Uterus (tissue), 4 donors: Measurements from ENCODE around the gene JARID2. TPM values are rescaled to one million over a fixed set of nuclear protein-coding genes. Genes with fewer than 3 reads are reported as not detected.

ENCODE experiments used
- DNase-seq, 2 donors: peaks; one replicate each; pipeline ENCODE4 v3.0.0-alpha.2; 2019 to 2020
- H3K27ac ChIP-seq, 2 donors: fragments of 200-600 bp; sonication (generic); 1 replicate in 1 of 2; 2 replicates in 1 of 2; pipeline ENCODE4 v1.5.1; 2016 to 2018
- H3K27me3 ChIP-seq, 2 donors: fragments of 200-600 bp; sonication (generic); one replicate each; pipeline ENCODE4 v1.5.1; 2018 to 2019; ENCODE audit warnings: control low read depth in 1 of 2
- H3K36me3 ChIP-seq, 2 donors: fragments of 200-600 bp; sonication (generic); one replicate each; pipeline ENCODE4 v1.5.1; 2019; ENCODE audit warnings: control low read depth in 1 of 2
- H3K4me1 ChIP-seq, 2 donors: fragments of 200-600 bp; sonication (generic); one replicate each; pipeline ENCODE4 v1.5.1; 2018 to 2019; ENCODE audit warnings: control low read depth in 1 of 2
- H3K4me3 ChIP-seq, 2 donors: fragments of 200-600 bp; sonication (generic); 1 replicate in 1 of 2; 2 replicates in 1 of 2; pipeline ENCODE4 v1.5.1; 2018 to 2019; ENCODE audit warnings: mild to moderate bottlenecking in 1 of 2
- H3K9me3 ChIP-seq, 2 donors: fragments of 200-600 bp; sonication (generic); one replicate each; pipeline ENCODE4 v1.5.1; 2019; ENCODE audit warnings: control low read depth in 1 of 2
- POLR2A ChIP-seq, 2 donors: fragments of 450-650 bp; IDR thresholded peaks; one replicate each; pipeline ENCODE4 v1.6.1; 2016; ENCODE audit warnings: antibody characterized with exemption in 2 of 2, mild to moderate bottlenecking in 1 of 2, moderate library complexity in 1 of 2
- intact Hi-C: fragments of 100-400 bp; cut with DNase I; formaldehyde crosslinking; loops from one replicate; pipeline ENCODE4 v1.15.1; 2023; ENCODE audit warnings: low total_unique reads
- total RNA-seq, 4 donors: library from RNA; depleted of rRNA in 3 of 4; stranded (reverse); fragments of >200 nt in 3 of 4; gene quantifications; one replicate each; pipeline versions ENCODE4 v1.1.0 to v1.2.4, GENCODE V29; 2014 to 2023
- TF ChIP-seq, protein P1 (sequence below), 4 experiments: fragments of 200-600 bp in 2 of 4; fragments of 450-650 bp in 2 of 4; sonication (generic) in 2 of 4; IDR thresholded peaks; one replicate each; pipeline ENCODE4 v1.5.1; 2016 to 2019; ENCODE audit warnings: antibody characterized with exemption in 4 of 4, mild to moderate bottlenecking in 2 of 4, moderate library complexity in 1 of 4
- donor health status: DM: yes; HTN: yes; CAD: no.

Gene JARID2
- total RNA-seq, 4 donors from 2014 or later, result 2.6 to 15.8 (median 8.0) TPM

DNA sequence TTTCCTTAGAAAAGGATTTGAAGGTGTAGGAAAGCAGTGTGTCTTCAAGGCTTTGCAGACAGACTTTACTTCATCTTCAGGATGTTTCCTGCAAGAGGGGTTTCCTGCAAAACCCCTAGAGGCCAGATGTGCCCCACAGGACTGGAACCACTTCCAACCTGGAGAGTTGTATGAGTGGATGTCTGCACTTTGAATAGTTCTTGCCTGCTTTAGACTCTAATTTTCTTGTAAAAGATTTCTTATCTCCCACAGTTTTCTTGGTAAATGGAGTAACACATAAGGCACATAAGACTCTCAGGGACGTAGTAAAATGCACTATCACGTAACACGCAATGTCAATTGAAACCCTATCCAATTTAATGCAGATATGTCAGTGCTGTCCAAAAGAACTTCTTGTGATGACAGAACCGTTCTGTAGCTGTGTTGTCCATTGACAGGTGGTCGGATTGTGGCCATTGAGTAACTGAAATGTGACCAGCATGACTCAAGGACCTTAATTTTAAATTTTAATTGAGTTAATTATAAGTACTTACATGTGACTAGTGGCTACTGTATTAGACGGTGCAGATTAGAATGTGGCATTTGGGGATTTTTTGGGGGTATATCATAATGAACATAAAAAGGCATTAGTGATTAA lies 118.7 kb downstream of the JARID2 start:
- intact Hi-C loops, result no loop called here
- TF ChIP-seq, protein P1, sequence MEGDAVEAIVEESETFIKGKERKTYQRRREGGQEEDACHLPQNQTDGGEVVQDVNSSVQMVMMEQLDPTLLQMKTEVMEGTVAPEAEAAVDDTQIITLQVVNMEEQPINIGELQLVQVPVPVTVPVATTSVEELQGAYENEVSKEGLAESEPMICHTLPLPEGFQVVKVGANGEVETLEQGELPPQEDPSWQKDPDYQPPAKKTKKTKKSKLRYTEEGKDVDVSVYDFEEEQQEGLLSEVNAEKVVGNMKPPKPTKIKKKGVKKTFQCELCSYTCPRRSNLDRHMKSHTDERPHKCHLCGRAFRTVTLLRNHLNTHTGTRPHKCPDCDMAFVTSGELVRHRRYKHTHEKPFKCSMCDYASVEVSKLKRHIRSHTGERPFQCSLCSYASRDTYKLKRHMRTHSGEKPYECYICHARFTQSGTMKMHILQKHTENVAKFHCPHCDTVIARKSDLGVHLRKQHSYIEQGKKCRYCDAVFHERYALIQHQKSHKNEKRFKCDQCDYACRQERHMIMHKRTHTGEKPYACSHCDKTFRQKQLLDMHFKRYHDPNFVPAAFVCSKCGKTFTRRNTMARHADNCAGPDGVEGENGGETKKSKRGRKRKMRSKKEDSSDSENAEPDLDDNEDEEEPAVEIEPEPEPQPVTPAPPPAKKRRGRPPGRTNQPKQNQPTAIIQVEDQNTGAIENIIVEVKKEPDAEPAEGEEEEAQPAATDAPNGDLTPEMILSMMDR (IDR thresholded peaks at IDR 0.05), result no peak
- TF ChIP-seq POLR2A (IDR thresholded peaks at IDR 0.05), result no peak

DNA sequence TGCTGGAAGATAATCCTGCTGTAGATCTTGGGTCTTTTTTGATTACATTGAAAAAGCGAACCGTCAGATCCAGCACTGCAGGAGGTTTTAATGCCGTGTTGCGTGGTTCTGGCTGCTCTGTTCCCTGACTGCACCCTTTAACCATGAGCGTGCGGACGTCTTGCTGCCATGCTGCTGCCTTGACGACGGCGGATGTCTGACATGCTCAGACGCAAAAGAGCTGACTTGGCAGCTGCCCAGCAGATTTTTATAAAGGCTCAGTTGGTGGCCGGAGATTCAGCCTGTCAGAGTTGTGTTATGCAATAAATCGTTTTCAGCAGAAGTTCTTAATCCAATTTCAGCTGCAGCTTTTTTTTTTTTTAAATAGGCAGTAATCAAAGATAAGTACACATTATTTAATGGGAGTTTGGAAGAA lies 119.4 kb downstream of the JARID2 start:
- Histone ChIP-seq H3K36me3 (no peaks in the 10 kb centered on the region), H3K27me3 (no peaks in the 10 kb centered on the region), H3K4me1 (no peaks in the 10 kb centered on the region), H3K4me3 (no peak overlapping the region), H3K9me3 (no peaks in the 10 kb centered on the region), H3K27ac (no peak overlapping the region)
- intact Hi-C loops, result no loop called here
- DNase-seq, result peak; percentile 51 to 54
- no peak for TF ChIP-seq POLR2A (IDR thresholded peaks at IDR 0.05)
- TF ChIP-seq, protein P1 (IDR thresholded peaks at IDR 0.05), result no peak

More for the DNA sequence above, 118.7 kb downstream of the JARID2 start:
- Histone ChIP-seq H3K4me1 (no peaks in the 10 kb centered on the region), H3K4me3 (no peak overlapping the region), H3K27me3 (no peaks in the 10 kb centered on the region), H3K9me3 (no peaks in the 10 kb centered on the region), H3K27ac (no peak overlapping the region), H3K36me3 (no peaks in the 10 kb centered on the region)
- no peak for DNase-seq

DNA sequence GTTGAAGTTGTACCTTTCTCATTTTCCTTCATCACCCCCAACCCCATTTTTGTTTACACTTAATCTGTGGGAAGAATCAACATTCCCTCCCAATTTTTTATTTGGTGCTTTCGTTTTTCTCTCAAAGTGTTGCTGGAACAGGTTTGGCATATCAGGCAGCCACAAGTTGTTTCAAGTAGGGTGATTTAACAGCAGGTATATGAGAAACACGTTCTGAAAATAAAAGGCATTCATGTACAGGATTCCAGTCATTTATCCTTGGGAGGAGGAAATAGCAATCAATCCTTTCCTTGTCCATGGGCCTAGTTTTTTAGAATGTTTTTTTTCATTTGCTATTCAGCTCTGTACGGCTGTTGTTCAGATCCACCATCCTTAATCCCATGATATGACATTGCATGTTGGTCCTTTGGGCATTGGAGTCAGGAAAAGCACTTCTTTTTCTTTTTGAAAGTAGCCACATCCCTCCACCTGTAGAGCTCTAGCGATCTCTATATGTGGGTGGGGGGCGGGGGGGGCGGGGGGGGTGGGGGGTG lies 120.2 kb downstream of the JARID2 start:
- intact Hi-C loops, result no loop called here
- DNase-seq, result no peak
- Histone ChIP-seq H3K36me3 (no peaks in the 10 kb centered on the region), H3K27ac (no peak overlapping the region), H3K9me3 (no peaks in the 10 kb centered on the region), H3K27me3 (no peaks in the 10 kb centered on the region), H3K4me3 (no peak overlapping the region), H3K4me1 (no peaks in the 10 kb centered on the region)
- TF ChIP-seq, protein P1 (IDR thresholded peaks at IDR 0.05), result no peak
- TF ChIP-seq POLR2A (IDR thresholded peaks at IDR 0.05), result no peak

DNA sequence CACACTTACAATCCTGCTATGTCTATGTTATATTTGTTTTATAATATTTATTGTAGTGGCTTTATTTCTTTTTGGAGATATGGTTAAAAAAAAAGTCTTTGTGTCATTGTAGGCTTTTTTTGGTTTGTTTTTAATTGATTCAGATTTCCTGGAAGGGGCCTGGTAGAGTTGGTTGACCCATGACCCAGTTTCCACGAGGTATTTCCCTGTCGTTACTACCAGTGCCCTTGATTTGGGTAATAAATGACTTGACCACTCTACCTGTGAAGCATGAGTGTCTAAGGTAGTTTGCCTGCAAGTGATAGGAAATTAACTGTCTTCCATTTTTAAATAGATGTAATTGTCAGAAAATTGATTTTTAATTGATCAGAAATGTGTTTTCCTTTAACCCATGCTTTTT lies 121.0 kb downstream of the JARID2 start:
- Histone ChIP-seq H3K27ac (no peak overlapping the region), H3K4me3 (no peak overlapping the region), H3K4me1 (no peaks in the 10 kb centered on the region), H3K9me3 (no peaks in the 10 kb centered on the region), H3K36me3 (no peaks in the 10 kb centered on the region), H3K27me3 (no peaks in the 10 kb centered on the region)
- no peak for DNase-seq
- intact Hi-C loops, result no loop called here
- no peak for TF ChIP-seq POLR2A (IDR thresholded peaks at IDR 0.05)
- TF ChIP-seq, protein P1 (IDR thresholded peaks at IDR 0.05), result no peak

DNA sequence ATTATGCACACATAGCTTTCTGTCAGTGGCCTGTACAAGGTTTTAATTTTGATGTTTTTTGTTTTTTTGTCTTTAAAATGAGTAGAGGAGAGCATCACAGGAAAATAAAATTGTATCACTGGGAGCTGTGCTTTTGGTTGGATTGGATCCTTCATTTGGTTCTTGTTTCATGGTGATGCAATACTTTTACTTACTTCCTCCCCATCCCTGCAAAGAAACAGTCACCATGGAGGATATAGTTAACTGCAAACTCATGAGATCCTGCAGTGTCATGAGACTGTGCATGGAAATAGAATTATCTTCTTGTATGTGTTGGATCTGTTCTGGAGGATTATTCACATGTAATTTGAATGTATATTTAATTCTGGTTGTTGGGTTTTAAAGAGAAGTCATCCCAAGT lies 122.3 kb downstream of the JARID2 start:
- Histone ChIP-seq H3K36me3 (no peaks in the 10 kb centered on the region), H3K4me3 (no peak overlapping the region), H3K4me1 (no peaks in the 10 kb centered on the region), H3K9me3 (no peaks in the 10 kb centered on the region), H3K27me3 (no peaks in the 10 kb centered on the region), H3K27ac (no peak overlapping the region)
- DNase-seq, result no peak
- no peak for TF ChIP-seq POLR2A (IDR thresholded peaks at IDR 0.05)
- TF ChIP-seq, protein P1 (IDR thresholded peaks at IDR 0.05), result no peak
- intact Hi-C loops, result no loop called here
